ENCODE results near the gene C14orf132. TPM values are rescaled to one million over a fixed set of nuclear protein-coding genes. Genes with fewer than 3 reads are reported as not detected.

The C14orf132 gene
- total and polyA plus RNA-seq, 2 donors (not counting 1 experiment from before 2014, with no cell fraction given), result 0.30 to 0.85 TPM

DNA sequence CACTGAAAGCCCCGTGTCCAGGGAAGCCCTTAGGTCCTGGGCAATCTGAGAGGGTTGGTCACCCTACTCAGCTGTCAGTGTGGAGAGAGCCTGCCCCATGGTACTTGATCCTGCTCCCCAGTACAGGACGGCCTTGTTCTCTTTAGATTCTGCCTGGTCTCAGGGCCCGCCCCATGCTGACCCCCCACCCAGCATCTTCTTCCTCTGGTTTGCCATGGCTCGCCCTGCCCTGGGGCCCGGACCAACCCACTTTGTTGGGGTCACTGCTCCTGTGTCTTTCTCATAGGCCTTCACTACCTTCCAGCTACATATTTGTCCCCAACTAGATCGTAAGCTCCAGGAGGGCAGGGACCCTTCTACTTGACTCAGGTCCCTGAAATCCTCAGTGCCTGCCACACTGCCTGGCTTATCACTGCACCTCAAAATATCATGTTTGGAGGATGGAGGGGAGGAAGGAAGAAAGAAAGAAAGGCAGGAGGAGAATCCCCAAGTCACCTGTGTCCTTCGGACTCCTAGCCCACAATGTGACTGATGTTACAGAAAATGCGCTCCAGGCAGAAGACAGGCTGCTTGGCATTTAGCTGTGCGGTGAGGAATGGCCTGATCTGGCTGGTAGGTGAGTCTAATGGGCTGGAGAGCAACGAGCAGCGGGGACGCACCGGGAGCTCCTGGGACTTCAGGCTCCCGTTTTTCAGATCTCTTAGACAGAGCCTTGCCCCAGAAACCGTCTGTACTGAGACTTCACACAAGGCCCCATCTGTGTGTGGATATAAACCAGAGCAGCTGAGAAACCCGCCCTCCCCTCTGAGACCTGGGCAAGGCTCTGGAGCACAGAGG lies 66.1 kb downstream of the C14orf132 start:
- Histone ChIP-seq H3K4me2 (replicated peaks; ENCODE audit: low read depth, low read length, poor library complexity, severe bottlenecking) (no peak overlapping the region), H2AFZ (ENCODE audit: insufficient read depth, low read depth, low read length, poor library complexity, severe bottlenecking) (no peak overlapping the region), H4K20me1 (ENCODE audit: control insufficient read depth, insufficient read depth, low read length, poor library complexity, severe bottlenecking) (no peaks in the 10 kb centered on the region), H3K79me2 (ENCODE audit: control insufficient read depth, insufficient read depth, low read length) (no peaks in the 10 kb centered on the region), H3K27me3 (replicated peaks in 1 of 4; ENCODE audit: control extremely low read depth in 1 of 4, control insufficient read depth in 3 of 4, insufficient read depth in 4 of 4, low read length in 3 of 4) (peaks cover 0 to 3% (median 1%) of the 10 kb centered on the region in 4 experiments), H3K27ac (ENCODE audit: low read length in 2 of 2) (no peak overlapping the region), H3K9ac (ENCODE audit: low read length) (no peak overlapping the region), H3K4me3 (ENCODE audit: control extremely low read depth in 1 of 5, extremely low read depth in 1 of 5, insufficient read depth in 1 of 5, low read depth in 2 of 5, low read length in 4 of 5) (no peak overlapping the region), H3K36me3 (replicated peaks in 1 of 2; ENCODE audit: control extremely low read depth in 1 of 2, control insufficient read depth in 1 of 2, extremely low read depth in 1 of 2, insufficient read depth in 2 of 2, low read length in 1 of 2) (no peaks in the 10 kb centered on the region), H3K9me3 (ENCODE audit: control extremely low read depth in 1 of 3, control insufficient read depth in 2 of 3, insufficient read depth in 1 of 3, low read length in 2 of 3) (peaks cover 0 to 21% (median 0%) of the 10 kb centered on the region in 3 donors), H3K4me1 (ENCODE audit: control insufficient read depth in 2 of 2, insufficient read depth in 2 of 2, low read length in 2 of 2) (peaks cover 0 to 2% of the 10 kb centered on the region in 2 donors)
- H3K27me3 Mint-ChIP-seq, result peaks cover 12% of the 10 kb centered on the region
- CTCF ChIA-PET, result no interaction called here
- no peaks in the 10 kb centered on the region for H3K9me3 Mint-ChIP-seq (ENCODE audit: insufficient read depth)
- DNase-seq (no peak), ATAC-seq (ENCODE audit: low read depth) (no peak)
- TF ChIP-seq EZH2 (IDR thresholded peaks at IDR 0.05; ENCODE audit: borderline replicate concordance, insufficient read depth, low read depth, low read length, poor library complexity, severe bottlenecking), result no peak
- TF ChIP-seq, protein P1, sequence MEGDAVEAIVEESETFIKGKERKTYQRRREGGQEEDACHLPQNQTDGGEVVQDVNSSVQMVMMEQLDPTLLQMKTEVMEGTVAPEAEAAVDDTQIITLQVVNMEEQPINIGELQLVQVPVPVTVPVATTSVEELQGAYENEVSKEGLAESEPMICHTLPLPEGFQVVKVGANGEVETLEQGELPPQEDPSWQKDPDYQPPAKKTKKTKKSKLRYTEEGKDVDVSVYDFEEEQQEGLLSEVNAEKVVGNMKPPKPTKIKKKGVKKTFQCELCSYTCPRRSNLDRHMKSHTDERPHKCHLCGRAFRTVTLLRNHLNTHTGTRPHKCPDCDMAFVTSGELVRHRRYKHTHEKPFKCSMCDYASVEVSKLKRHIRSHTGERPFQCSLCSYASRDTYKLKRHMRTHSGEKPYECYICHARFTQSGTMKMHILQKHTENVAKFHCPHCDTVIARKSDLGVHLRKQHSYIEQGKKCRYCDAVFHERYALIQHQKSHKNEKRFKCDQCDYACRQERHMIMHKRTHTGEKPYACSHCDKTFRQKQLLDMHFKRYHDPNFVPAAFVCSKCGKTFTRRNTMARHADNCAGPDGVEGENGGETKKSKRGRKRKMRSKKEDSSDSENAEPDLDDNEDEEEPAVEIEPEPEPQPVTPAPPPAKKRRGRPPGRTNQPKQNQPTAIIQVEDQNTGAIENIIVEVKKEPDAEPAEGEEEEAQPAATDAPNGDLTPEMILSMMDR (IDR thresholded peaks at IDR 0.05), result no peak
- no peak overlapping the region for H3K27ac Mint-ChIP-seq
- 90% methylated on average over 15 of the region's 16 CpGs for WGBS (ENCODE audit: insufficient coverage)
- POLR2A ChIA-PET, result no interaction called here
- intact Hi-C loops (cut with micrococcal nuclease), result no loop called here
- H3K4me3 Mint-ChIP-seq, result no peak overlapping the region
- no peaks in the 10 kb centered on the region for H3K4me1 Mint-ChIP-seq

DNA sequence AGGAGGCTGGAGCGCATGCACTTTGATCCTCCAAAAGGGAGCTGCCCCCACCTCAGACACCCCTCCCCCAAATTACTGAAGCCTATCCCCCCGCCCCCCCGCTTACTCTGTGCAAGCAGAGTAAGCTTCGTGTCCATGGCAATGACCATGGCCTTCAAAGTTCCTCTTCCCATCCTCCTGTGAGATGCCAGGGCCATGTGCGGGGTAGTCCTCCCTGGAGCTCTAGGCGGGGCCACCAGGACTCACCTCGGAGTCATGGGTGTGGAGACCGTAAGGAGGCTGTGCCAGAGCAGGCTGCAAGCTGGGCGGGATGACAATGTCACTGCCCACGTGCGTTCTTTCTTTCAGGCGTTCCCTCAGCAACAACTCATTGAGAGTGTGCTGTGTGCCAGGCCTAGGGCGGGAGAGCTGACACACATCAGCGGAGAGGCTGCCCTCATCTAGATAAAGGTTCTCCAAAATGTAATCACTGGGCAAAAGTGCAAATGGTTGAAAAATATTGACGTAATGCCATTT lies 66.8 kb downstream of the C14orf132 start:
- H3K4me3 ChIP-seq (ENCODE audit: control extremely low read depth in 1 of 5, extremely low read depth in 1 of 5, insufficient read depth in 1 of 5, low read depth in 2 of 5, low read length in 4 of 5), result no peak overlapping the region
- POLR2A ChIA-PET, result no interaction called here
- intact Hi-C loops (cut with micrococcal nuclease), result no loop called here

More for the DNA sequence above, 66.8 kb downstream of the C14orf132 start:
- no peak overlapping the region for H3K27ac Mint-ChIP-seq
- peaks cover 0 to 21% (median 0%) of the 10 kb centered on the region in 3 donors for H3K9me3 ChIP-seq (ENCODE audit: control extremely low read depth in 1 of 3, control insufficient read depth in 2 of 3, insufficient read depth in 1 of 3, low read length in 2 of 3)
- H3K27ac ChIP-seq (ENCODE audit: low read length in 2 of 2), result no peak overlapping the region
- 92% methylated on average over 13 of the region's 15 CpGs for WGBS (ENCODE audit: insufficient coverage)
- TF ChIP-seq, protein P1 (IDR thresholded peaks at IDR 0.05), result no peak
- TF ChIP-seq EZH2 (IDR thresholded peaks at IDR 0.05; ENCODE audit: borderline replicate concordance, insufficient read depth, low read depth, low read length, poor library complexity, severe bottlenecking), result no peak
- H3K27me3 Mint-ChIP-seq, result peaks cover 12% of the 10 kb centered on the region
- H3K9me3 Mint-ChIP-seq (ENCODE audit: insufficient read depth), result no peaks in the 10 kb centered on the region
- DNase-seq, result no peak
- no peaks in the 10 kb centered on the region for H3K4me1 ChIP-seq (ENCODE audit: control insufficient read depth in 2 of 2, insufficient read depth in 2 of 2, low read length in 2 of 2)
- H3K4me1 Mint-ChIP-seq, result no peaks in the 10 kb centered on the region
- peaks cover 0 to 3% (median 1%) of the 10 kb centered on the region in 4 experiments for H3K27me3 ChIP-seq (replicated peaks in 1 of 4; ENCODE audit: control extremely low read depth in 1 of 4, control insufficient read depth in 3 of 4, insufficient read depth in 4 of 4, low read length in 3 of 4)
- CTCF ChIA-PET, result no interaction called here
- no peak overlapping the region for H3K4me3 Mint-ChIP-seq
- H4K20me1 ChIP-seq (ENCODE audit: control insufficient read depth, insufficient read depth, low read length, poor library complexity, severe bottlenecking), result no peaks in the 10 kb centered on the region
- H3K4me2 ChIP-seq (replicated peaks; ENCODE audit: low read depth, low read length, poor library complexity, severe bottlenecking), result no peak overlapping the region
- no peak overlapping the region for H2AFZ ChIP-seq (ENCODE audit: insufficient read depth, low read depth, low read length, poor library complexity, severe bottlenecking)
- H3K36me3 ChIP-seq (replicated peaks in 1 of 2; ENCODE audit: control extremely low read depth in 1 of 2, control insufficient read depth in 1 of 2, extremely low read depth in 1 of 2, insufficient read depth in 2 of 2, low read length in 1 of 2), result no peaks in the 10 kb centered on the region
- no peaks in the 10 kb centered on the region for H3K79me2 ChIP-seq (ENCODE audit: control insufficient read depth, insufficient read depth, low read length)
- no peak overlapping the region for H3K9ac ChIP-seq (ENCODE audit: low read length)
- no peak for ATAC-seq (ENCODE audit: low read depth)

All from B cell (primary cell).